ENCODE results near the gene TMEM258.

Gene TMEM258

DNA sequence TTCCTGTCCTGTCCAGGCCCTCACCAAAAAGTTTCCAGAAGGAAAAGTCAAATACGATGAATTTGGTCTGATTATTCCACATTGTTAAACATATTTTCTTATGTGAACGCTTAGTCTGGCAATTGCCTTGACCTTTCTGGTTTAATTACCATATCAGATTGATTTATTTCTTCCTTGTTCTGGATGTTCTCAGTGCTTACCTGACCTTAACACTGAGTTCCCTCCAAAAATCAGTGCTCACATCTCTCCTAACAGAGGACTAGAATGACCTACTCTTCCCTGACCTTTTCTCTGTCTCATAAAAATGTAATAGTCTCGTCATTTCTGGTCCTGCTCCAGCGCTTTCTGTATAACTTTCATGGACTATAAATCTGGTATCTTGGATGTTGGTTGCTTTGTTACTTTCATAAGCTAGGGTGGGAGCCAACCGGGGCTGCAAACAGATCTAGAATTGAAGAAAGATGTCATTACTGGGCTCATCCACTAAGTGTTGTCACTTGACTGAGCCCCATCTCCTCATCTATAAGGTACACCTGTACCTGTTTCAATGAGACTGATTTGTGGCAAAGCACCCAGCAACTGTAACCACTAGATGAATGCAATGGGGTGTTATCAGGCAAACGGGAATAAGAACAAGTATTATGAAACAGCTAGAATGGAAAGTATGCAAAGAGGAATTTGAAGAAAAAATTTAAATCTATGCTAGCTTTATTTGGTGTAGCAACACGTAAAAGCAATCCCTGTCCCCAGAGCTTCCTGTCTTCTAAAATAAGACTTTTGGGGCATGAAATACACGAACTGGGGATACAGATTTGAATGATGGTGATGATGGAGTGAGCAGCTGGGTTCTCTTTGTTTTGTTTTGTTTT lies 38.1 kb upstream of the TMEM258 start:
- no peak for TF ChIP-seq CTCF (IDR thresholded peaks at IDR 0.05; ENCODE audit: low read depth, low read length)
- no peak for DNase-seq (ENCODE audit: extremely low read depth, low read depth)

DNA sequence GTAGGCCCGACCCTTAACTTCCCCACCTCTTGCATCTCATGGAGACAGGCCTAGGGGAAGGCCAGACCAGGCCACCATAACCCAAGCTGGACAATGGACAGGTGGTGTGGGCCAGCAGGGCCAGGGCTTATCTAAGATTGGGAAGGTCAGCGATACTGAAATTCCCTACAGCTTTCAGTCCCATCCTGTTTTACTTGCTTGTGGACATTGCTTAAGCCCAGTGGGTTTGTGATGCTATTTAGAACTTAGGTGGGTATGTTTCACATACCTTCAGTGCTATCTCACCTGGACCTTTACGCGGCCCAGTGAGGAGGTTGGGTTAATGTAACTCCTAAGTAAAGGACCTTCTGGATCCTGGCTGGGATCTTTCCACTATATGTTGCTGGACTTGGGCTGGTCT lies 37.4 kb upstream of the TMEM258 start:
- DNase-seq (ENCODE audit: extremely low read depth, low read depth), result no peak
- TF ChIP-seq CTCF (IDR thresholded peaks at IDR 0.05; ENCODE audit: low read depth, low read length), result no peak

DNA sequence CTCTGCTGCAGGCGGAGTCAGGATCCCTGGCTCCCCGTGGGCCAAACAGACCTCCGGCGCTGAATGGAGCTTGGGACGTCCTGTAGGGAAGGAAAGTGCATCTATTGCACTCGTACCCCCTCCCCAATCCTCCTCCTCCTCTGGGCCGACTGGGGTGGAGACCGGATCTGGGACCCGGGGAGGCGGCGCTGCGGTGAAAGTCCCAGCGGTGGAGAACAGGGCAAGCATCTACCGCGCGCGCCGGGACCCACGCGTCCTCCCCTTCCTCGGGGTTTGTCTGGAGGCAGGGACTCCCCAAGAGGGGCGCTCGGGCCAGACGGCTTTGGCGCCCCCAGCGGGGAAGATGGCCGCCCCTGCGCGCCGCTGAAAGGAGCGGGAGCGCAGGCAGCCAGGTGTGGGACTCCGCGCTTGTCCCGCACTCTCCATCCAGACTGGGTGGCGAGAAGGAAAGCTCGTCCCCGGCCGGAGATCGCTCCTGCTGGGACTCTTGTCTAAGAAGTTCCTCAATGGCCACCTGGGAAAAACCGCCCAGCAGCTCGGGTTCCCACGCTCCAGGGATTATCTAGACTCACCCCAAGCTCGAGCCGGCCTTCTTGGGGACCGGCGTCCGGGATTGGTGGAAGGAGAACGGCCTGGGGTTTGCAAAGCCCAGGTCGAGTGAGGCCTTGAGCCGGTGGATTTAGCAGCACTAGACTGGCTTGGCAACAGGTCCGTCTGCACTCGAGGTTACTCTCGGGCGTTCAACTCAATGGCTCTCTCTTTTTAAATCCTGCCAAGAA lies 36.4 kb upstream of the TMEM258 start:
- peak; percentile 55 for TF ChIP-seq CTCF (IDR thresholded peaks at IDR 0.05; ENCODE audit: low read depth, low read length)
- DNase-seq (ENCODE audit: extremely low read depth, low read depth), result no peak

GRCh38 chr11:61828379-61828628 lies 35.9 kb upstream of the TMEM258 start:
- TF ChIP-seq CTCF (IDR thresholded peaks at IDR 0.05; ENCODE audit: low read depth, low read length), result no peak
- DNase-seq (ENCODE audit: extremely low read depth, low read depth), result no peak

DNA sequence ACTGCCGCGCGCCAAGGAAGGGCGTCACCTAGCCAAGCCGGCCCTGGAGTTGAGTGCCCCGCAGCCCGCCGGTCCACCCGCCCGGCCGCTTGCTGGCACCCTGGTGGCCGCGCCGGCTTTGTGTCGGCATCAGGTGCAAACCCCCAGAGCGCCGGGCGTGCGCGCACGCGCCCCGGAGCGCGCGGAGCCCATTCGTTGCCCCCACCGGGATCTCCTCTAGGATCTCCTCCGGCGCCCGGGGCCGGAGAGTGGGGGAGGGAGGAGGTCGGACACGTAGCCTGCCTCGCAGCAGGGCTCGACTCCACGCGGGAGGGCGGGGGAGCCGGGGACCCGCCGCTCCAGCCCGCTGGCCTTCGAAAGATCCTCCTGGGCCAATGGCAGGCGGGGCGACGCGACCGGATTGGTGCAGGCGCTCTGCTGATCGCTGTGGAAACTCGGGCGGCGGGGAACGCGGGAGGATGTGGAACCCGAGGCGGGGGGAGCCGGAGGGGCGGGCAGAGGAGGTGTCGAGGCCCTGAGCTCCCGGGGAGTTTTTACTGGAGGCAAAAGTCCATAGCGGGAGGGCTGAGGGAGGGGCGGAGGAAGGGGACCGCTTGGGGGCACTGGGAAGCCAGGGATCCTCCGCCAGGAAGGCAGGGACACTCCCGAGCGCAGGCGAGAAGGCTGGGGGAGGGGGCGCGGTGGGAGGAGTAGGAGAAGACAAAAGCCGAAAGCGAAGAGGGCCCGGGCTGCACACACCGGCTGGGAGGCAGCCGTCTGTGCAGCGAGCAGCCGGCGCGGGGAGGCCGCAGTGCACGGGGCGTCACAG lies 35.4 kb upstream of the TMEM258 start, which contains the start of gene FADS2:
TSS of gene FADS2 (plus strand) at position 730 of the 808 bp plus-strand sequence. CDS start 91 bp downstream, outside the sequence.
- 0 out of 2 replicates have a peak, but pooled peaks have one; percentile 2 for TF ChIP-seq CTCF (IDR thresholded peaks at IDR 0.05; ENCODE audit: low read depth, low read length)
- DNase-seq (ENCODE audit: extremely low read depth, low read depth), result peak; percentile 91

DNA sequence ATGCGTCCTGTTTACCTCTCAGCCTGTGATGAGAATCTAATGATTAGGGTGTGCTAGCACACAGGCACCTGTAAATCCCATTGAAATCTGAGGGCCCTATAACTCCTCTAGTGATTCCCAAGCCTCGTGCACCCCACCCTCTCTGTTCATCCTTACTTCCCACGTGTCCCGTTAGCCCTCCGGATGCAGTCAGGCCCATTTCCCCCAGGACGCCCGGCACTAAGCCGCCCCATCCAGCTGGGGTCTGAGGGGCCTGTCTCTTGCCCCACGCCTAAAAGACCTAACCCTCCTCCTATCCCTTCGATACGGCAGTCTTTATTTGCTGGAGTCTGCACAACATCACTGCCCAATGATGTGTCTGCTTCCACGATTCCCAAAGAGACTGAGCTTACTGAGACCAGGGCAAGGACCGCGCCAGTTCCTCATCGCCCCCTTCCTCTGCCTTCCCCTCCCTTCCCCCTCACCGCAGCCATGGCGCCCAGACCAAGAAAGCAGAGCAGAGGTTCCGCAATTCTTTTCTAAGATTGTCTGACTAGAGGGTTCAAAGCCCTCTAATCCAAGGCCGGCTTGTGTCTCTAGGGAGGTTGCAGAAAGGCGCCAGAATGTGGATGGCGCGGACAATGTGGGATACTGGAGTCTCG lies 34.7 kb upstream of the TMEM258 start:
- no peak for TF ChIP-seq CTCF (IDR thresholded peaks at IDR 0.05; ENCODE audit: low read depth, low read length)
- no peak for DNase-seq (ENCODE audit: extremely low read depth, low read depth)
